GM11168 (cell line): ENCODE results near the gene EHMT2.
"Not testable (repeated sequence)": the region's sequence is repeated elsewhere in the genome, so short reads cannot be mapped to it uniquely, and the experiment has no call there.

Source experiments
- in situ Hi-C: fragments of 300-500 bp; cut with MboI; formaldehyde crosslinking; loops from one replicate; pipeline ENCODE4 v1.12.0; 2022; ENCODE audit warnings: low sequenced_read_pairs; ENCODE audit not compliant: unreplicated experiment

Gene EHMT2

GRCh38 chr6:31915756-31916155 is 18.3 kb upstream of the EHMT2 start:
- in situ Hi-C loops = no loop called here

GRCh38 chr6:31915351-31915750 is 17.9 kb upstream of the EHMT2 start:
- in situ Hi-C loops = no loop called here

GRCh38 chr6:31911826-31912585 is 14.5 kb upstream of the EHMT2 start:
- in situ Hi-C loops = no loop called here

DNA sequence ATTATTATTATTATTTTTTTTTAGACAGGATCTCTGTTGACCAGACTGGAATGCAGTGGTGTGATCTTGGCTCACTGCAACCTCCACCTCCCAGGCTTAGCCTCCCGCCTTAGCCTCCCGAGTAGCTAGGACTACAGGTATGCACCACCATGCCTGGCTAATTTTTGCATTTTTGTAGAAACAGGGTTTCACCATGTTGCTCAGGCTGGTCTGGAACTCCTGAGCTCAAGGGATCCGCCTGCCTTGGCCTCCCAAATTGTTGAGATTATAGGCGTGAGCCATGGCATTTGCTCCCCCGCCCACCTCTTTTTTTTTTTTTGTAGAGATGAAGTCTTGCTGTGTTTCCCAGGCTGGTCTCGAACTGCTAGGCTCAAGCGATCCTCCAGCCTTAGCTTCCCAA is 11.8 kb upstream of the EHMT2 start:
- in situ Hi-C loops = not testable (repeated sequence)

GRCh38 chr6:31908791-31909190 is 11.3 kb upstream of the EHMT2 start:
- in situ Hi-C loops = no loop called here

DNA sequence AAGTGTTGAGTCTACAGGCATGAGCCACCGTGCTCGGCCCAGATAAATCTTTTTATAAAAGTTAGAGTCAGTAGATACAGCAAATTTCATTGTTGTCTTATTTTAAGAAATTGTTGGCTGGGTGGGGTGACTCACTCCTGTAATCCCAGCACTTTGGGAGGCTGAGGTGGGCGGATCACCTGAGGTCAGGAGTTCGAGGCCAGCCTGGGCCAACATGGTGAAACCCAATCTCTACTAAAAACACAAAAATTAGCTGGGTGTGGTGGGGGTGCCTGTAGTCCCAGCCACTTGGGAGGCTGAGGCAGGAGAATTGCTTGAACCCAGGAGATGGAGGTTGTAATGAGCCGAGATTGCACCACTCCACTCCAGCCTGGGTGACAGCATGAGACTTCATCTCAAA is 10.8 kb upstream of the EHMT2 start:
- in situ Hi-C loops = not testable (repeated sequence)

- in situ Hi-C loops = no loop called here
Observed at GRCh38 chr6:31907158-31907813, 9.8 kb upstream of the EHMT2 start.

- in situ Hi-C loops = not testable (repeated sequence)
Observed at GRCh38 chr6:31906727-31907126, 9.2 kb upstream of the EHMT2 start.

- in situ Hi-C loops = no loop called here
Observed at GRCh38 chr6:31906122-31906521, 8.6 kb upstream of the EHMT2 start.

GRCh38 chr6:31905041-31905440 is 7.5 kb upstream of the EHMT2 start:
- in situ Hi-C loops = no loop called here

DNA sequence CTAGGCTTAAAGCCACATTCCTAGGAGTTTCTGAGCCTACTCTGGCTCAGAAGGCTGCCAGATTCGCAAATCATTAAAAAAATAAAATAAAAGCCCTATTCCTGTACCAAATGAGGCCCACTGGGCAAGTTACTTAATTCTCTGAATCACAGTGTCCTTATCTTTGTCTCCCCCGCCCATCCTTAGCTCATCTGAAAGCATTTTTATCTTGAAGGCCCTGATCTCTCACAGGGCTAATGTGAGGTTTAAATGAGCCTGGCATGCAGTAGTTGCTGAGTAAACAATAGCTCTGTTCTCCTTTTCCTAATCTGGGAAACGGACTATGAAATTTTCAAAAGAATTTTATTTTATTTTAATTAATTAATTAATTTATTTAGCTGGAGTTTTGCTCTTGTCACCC is 6.5 kb upstream of the EHMT2 start:
- in situ Hi-C loops = no loop called here

DNA sequence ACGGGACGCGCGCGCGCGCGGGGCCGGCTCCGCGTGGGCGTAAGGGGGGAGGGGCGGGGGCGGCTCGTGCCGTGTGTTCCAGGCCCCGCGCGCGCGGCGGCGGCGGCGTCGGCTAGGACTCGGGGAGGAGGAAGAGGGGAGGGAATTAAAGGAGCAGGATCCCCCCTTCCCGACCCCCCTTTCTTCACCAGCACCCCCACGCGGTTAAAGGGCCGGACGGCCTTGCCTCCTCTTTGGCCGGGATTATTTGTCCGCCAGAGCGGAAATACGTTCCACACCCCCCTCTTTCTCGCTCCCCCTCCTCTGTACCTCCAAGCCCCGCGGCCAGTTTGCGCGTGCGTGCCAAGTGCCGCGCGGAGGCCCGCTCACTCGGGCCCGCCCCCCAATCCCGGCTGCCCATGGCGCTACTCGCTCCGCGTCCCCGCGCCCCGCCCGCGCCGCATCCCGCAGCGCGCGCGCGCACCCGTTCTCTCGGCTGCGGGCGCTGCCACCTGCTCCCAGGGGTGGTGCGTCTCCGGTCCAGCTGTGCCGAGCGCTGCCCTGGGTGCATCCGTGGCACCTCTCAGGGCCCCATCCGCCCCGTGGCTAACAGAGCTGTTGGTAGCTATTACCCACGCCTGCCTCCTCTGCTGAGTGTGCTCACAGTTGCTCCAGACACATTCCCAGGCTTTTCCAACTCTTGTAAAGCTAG is 4.6 kb upstream of the EHMT2 start, which contains the start of gene ZBTB12:
Gene ZBTB12, minus strand, starts transcription at position 134 of the 691 bp plus-strand sequence. CDS start 781 bp downstream, outside the sequence.
- in situ Hi-C loops = no loop called here

DNA sequence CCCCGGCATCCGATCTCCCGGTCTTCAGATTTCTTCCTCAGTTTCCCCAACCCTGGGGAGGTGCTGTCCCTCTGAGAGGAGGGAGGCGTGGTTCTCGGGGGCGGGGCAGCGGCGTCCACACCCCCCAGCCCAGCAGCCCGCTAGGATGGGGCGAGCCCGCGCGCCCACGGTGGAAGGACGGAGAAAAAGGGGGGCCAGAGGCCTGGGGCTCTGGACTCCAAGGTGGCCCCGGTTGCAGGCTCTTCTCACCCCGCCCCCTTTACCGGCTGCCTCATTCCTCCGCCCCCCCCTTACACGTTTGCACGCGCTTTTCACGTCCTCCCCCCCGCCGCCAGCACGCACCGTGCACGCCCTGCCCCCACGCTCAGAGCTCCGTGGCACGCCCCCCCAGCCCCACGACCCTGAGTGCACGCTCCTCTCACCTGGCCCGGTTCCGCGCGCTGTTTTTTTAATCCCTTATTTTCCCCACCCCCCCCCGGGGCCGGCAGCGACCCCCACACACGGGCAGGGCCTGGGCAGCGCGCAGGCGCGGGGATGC is 4.0 kb upstream of the EHMT2 start:
- in situ Hi-C loops = no loop called here

DNA sequence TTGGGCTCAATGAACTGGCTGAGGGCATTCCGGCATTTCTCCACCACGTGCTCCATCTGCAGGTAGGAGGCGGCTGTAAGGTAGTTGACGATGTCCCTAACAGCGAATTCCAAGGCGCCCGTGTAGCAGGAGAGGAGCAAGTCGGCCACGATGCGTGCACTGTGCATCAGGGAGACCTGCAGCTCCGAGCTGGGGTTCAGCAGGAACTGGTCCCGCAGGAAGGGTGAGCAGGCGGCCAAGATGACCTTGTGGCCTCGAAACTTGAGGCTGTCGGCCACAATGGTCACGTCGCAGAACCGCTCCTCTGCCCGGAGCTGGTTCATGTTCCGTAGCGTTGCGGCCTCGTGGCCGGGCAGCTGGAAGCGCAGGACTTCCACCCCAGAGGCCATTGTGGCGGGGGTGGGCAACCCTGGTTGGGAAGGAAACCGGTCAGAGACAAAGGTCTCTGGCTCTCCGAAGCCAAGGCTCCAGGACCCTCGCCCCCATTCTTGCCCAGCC is 3.5 kb upstream of the EHMT2 start:
- in situ Hi-C loops = no loop called here

DNA sequence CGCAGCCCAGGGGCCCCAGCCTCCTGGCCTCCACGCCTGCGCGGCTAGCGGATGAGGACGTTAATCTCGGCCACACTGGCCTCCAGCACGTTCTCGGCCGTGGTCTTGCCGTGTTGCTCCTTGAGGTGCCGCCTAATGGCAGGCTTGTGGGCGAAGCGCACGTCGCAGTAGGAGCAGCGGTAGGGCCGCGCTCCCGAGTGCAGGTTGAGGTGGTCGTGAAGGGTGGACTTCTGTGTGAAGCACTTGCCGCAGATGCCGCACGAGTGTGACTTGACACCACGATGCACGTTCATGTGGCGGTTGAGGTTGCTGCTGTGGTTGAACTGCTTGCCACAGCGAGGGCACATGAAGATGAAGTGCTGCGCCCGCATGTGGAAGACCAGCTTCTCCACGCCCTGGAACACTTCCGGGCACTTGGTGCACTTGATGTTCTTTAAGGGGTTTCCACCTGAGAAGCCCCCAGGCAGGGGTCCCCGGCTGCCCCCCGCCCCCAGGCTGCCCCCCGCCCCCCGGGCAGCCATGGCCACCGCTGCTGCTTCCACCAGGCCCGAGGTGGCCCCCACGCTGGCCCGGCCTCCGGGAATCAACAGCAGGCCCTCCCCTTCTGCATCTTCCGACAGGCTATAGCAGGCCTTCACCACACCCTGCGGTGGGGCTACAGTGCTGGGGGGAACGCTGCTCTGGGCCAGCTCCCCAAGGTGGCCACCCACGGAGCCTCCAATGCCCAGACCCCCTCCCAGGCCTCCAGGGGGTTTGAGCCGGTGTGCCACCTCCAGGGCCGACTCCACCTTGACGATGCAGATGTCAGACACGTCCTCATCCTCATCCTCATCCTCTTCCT is 2.6 kb upstream of the EHMT2 start:
- in situ Hi-C loops = no loop called here

- in situ Hi-C loops = no loop called here
Observed at GRCh38 chr6:31899215-31899614, 1.7 kb upstream of the EHMT2 start.

DNA sequence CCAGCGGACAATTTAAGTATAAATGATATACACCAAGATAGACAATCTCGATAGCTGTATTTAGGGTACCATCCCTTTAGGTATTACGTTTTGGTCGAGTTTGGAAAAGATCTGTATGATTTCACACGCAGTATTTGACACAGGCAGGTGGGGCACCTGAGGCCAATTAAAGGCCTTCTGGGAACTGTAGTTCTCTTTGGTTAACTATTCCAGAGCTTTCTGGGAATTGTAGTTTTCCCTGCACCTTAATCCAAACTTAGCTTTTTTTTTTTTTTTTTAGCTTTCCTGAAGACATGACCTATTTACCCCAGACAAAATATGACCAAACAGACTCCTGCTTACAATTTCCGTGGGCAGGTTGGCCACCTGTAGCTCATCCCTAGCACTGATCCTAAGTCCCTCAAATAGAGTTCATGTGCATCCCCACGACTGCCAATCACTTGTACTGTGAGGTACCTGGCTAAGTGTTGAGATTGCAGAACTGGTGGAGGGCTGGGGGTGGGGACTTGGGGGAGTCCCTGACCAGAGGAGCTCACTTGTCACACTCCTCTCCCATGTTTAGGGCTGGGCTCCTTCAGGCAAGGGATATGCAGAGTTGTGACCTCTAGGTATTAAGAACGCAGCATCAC is 999 bp upstream of the EHMT2 start:
- in situ Hi-C loops = no loop called here

GRCh38 chr6:31896856-31897611 is 464 bp downstream of the EHMT2 start:
- in situ Hi-C loops = no loop called here

GRCh38 chr6:31896493-31896855 is 1.0 kb downstream of the EHMT2 start:
- in situ Hi-C loops = no loop called here
